Kidney (tissue), 14 donors: ENCODE results near the gene ANKH. TPM values are rescaled to one million over a fixed set of nuclear protein-coding genes. Genes with fewer than 3 reads are reported as not detected.

Experiments used
- DNase-seq, 5 donors: peaks; one replicate each; pipeline ENCODE4 v3.0.0-alpha.2; 2013 to 2020
- FAIRE-seq: peaks from 2 replicates; lab custom pipeline; 2012; peaks lifted over from hg19 to GRCh38; lab: Jason Lieb, UNC
- H3K27ac ChIP-seq, 2 donors: one replicate each; pipeline ENCODE4 v1.7.0; 2013; ENCODE audit warnings: low read depth in 2 of 2, low read length in 2 of 2, inconsistent platforms in 1 of 2
- H3K27me3 ChIP-seq: one replicate; pipeline ENCODE4 v1.7.1; 2013; ENCODE audit warnings: low read length, inconsistent platforms; ENCODE audit not compliant: control insufficient read depth, insufficient read depth
- H3K36me3 ChIP-seq, 3 donors: one replicate each; pipeline versions ENCODE4 v1.7.0 to v1.7.1; 2013; ENCODE audit warnings: low read length in 3 of 3, control low read depth in 1 of 3, inconsistent platforms in 1 of 3; ENCODE audit not compliant: insufficient read depth in 3 of 3, control insufficient read depth in 2 of 3
- H3K4me1 ChIP-seq, 3 donors: one replicate each; pipeline versions ENCODE4 v1.7.0 to v1.7.1; 2013; ENCODE audit warnings: low read length in 3 of 3, inconsistent platforms in 1 of 3, low read depth in 1 of 3; ENCODE audit not compliant: control insufficient read depth in 2 of 3, insufficient read depth in 2 of 3
- H3K4me3 ChIP-seq, 3 donors: one replicate each; pipeline versions ENCODE4 v1.7.0 to v1.8.1; 2013; ENCODE audit warnings: low read length in 3 of 3, control low read depth in 1 of 3, inconsistent platforms in 1 of 3
- H3K9ac ChIP-seq, 3 donors: one replicate each; pipeline versions ENCODE4 v1.7.0 to v1.7.1; 2013; ENCODE audit warnings: low read length in 3 of 3, control low read depth in 1 of 3, inconsistent platforms in 1 of 3
- H3K9me3 ChIP-seq, 3 donors: one replicate each; pipeline versions ENCODE4 v1.7.0 to v1.7.1; 2013; ENCODE audit warnings: low read length in 3 of 3, control low read depth in 1 of 3, inconsistent platforms in 1 of 3; ENCODE audit not compliant: control insufficient read depth in 2 of 3, insufficient read depth in 1 of 3
- CTCF ChIP-seq: IDR thresholded peaks from 3 replicates; pipeline ENCODE4 v1.5.1; 2012; ENCODE audit warnings: mild to moderate bottlenecking, moderate library complexity, borderline replicate concordance; ENCODE audit not compliant: insufficient read depth; ENCODE audit errors: extremely low read depth
- intact Hi-C: fragments of 100-400 bp; cut with DNase I; formaldehyde crosslinking; loops from one replicate; pipeline ENCODE4 v1.11.1; 2022
- polyA plus RNA-seq: library from polyadenylated mRNA; stranded (reverse); fragments of 350-450 nt; fragmentation: Illumina TruSeq; extraction: RNeasy Lipid Tissue Mini Kit (QIAGEN cat#74804); gene quantifications from one replicate; pipeline ENCODE4 v1.2.3, GENCODE V29; 2014; ENCODE audit warnings: low read depth, low replicate concordance; ENCODE audit not compliant: insufficient read depth
- total RNA-seq: library from RNA; stranded (reverse); fragmentation: NEBNext Ultra II Directional; extraction: Animal tissue kit (Norgen Biotek cat#: 25700); gene quantifications from one replicate; pipeline ENCODE4 v1.2.1, GENCODE V29; 2021
- donor health status: control.
- donor health status: control.
- donor health status: control.
- donor health status: control.
- donor health status: control.
- donor health status: DM: yes; HTN: yes; CAD: no.
- donor health status: Normal renal cell carcinoma (clear cell type).

Gene ANKH
- total and polyA plus RNA-seq, 2 donors from 2014 or later: 19.0 to 44.6 TPM

- FAIRE-seq (no peak), DNase-seq (no peak)
- H3K27me3 ChIP-seq: no peaks in the 10 kb centered on the region
- no peaks in the 10 kb centered on the region for H3K4me1 ChIP-seq
- no peak overlapping the region for H3K27ac ChIP-seq
- no peak overlapping the region for H3K4me3 ChIP-seq
- intact Hi-C loops: no loop called here
- TF ChIP-seq CTCF: no peak
- H3K9me3 ChIP-seq: no peaks in the 10 kb centered on the region
- H3K9ac ChIP-seq: no peak overlapping the region
- H3K36me3 ChIP-seq: no peaks in the 10 kb centered on the region
These were observed 12.6 kb upstream of the ANKH start for GRCh38 chr5:14884062-14884612.

DNA sequence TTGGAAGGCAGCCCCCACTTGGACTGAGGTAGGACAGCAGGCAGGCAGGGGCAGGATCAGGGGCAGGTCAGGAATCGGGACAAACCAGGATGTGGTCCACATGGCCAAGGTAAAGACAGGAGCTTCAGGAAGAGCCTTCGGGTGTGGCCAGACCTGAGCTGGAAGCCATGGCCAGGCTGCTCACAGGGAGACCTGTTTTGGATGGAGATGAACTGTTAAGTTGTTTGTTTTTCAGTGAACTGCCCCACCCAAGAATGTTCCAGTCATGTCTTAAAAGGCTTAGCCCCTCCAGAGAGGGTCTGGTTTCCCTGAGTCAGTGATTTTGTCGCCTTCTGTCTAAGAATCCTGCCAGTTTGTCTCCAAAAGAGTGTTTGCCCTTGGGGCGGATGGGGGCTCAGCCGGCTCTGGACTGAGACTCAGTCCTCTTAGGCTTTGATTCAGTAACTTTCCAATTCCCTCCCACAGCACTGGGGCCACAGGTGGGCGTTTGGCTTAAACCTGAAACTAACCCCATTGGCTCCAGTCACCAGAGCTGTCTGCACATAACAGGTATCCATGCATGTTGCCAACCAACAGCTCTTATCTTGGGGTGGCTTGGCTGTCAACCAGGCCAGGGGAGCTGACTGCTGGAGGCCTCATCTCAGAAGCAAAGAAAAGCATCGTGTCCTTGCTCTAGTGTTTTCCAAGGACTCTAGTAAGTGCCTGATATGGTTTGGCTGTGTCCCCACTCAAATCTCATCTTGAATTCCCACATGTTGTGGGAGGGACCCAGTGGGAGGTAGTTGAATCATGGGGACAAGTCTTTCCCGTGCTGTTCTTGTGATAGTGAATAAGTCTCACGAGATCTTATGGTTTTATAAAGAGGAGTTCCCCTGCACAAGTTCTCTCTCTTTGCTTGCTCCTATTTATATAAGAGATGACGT is 11.3 kb upstream of the ANKH start:
- no peak for TF ChIP-seq CTCF
- Histone ChIP-seq H3K27me3 (no peaks in the 10 kb centered on the region), H3K9ac (no peak overlapping the region), H3K4me1 (no peaks in the 10 kb centered on the region), H3K27ac (no peak overlapping the region), H3K9me3 (no peaks in the 10 kb centered on the region), H3K4me3 (no peak overlapping the region), H3K36me3 (no peaks in the 10 kb centered on the region)
- intact Hi-C loops: no loop called here
- FAIRE-seq: no peak
- DNase-seq: no peak

- TF ChIP-seq CTCF: no peak
- DNase-seq (no peak), FAIRE-seq (no peak)
- no peak overlapping the region for H3K9ac ChIP-seq
- H3K9me3 ChIP-seq: no peaks in the 10 kb centered on the region
- H3K27me3 ChIP-seq: no peaks in the 10 kb centered on the region
- H3K4me1 ChIP-seq: no peaks in the 10 kb centered on the region
- H3K36me3 ChIP-seq: no peaks in the 10 kb centered on the region
- no peak overlapping the region for H3K4me3 ChIP-seq
- no peak overlapping the region for H3K27ac ChIP-seq
- intact Hi-C loops: no loop called here
These were observed 10.2 kb upstream of the ANKH start for GRCh38 chr5:14881826-14882225.
